Right atrium auricular region (tissue), 2 donors: ENCODE data around the gene RRP15. TPM values are rescaled to one million over a fixed set of nuclear protein-coding genes. Genes with fewer than 3 reads are reported as not detected.

Source experiments
- DNase-seq: peaks from one replicate; pipeline ENCODE4 v3.0.0-alpha.2; 2019; ENCODE audit warnings: low spot score
- H3K27ac ChIP-seq, 2 donors: fragments of 200-600 bp; sonication (generic); 1 replicate in 1 of 2; 2 replicates in 1 of 2; pipeline ENCODE4 v1.5.1; 2016 to 2019
- H3K27me3 ChIP-seq, 2 donors: fragments of 200-600 bp; sonication (generic); one replicate each; pipeline versions ENCODE4 v1.5.1 to v1.6.0; 2017 to 2019
- H3K36me3 ChIP-seq: fragments of 200-600 bp; sonication (generic); one replicate; pipeline ENCODE4 v1.5.1; 2016
- H3K4me1 ChIP-seq, 2 donors: fragments of 200-600 bp; sonication (generic); one replicate each; pipeline versions ENCODE4 v1.5.1 to v1.6.0; 2017 to 2019
- H3K4me3 ChIP-seq, 2 donors: fragments of 200-600 bp; sonication (generic); 1 replicate in 1 of 2; 2 replicates in 1 of 2; pipeline ENCODE4 v1.5.1; 2017 to 2019; ENCODE audit warnings: mild to moderate bottlenecking in 1 of 2, moderate library complexity in 1 of 2
- H3K9me3 ChIP-seq, 2 donors: fragments of 200-600 bp; sonication (generic); one replicate each; pipeline ENCODE4 v1.5.1; 2019
- total RNA-seq, 2 donors: library from RNA; depleted of rRNA; stranded (reverse); fragments of >200 nt; gene quantifications; one replicate each; pipeline ENCODE4 v1.1.0, GENCODE V29; 2016
- TF ChIP-seq, protein P1 (sequence below), 2 donors: fragments of 200-600 bp; sonication (generic); IDR thresholded peaks; one replicate each; pipeline ENCODE4 v1.5.1; 2019; ENCODE audit warnings: antibody characterized with exemption in 2 of 2

Gene RRP15
- total RNA-seq, 2 donors from 2014 or later, result 5.3 to 6.2 TPM

DNA sequence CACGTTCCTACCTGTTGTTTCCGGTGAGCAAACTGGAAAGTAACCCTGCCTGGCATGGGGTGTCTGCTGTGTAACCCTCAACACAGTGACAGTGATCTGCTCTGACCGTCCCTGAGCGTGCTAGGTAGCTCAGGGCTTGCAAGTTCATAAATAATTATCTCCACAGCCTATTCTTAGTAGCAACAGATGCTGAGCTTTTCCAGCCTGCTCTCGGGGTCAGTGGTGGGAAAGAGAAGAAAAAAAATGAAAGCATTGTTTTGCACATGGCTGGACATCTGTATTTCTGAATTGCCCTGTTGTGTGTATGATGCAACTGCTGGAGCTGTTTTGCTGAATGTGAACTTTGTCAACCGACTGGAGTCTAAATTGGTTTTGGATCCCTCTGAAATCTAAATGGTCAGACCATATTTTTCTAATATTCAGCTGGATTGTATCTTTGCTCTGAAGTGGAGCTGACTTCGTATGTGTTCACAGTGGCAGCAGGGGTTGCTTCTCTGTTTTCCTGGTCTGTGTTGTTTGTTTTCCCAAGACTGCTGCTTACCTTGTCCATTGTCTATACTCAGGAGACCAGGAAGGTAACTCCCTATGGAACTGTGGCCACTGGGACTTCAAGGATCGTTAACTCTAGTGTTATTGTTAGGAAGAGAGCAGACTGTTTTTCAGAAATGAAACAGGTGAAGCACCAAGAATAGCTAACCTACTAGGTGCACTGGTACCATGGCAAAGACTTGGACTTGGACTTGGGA, 87.0 kb downstream of the RRP15 start:
- Histone ChIP-seq H3K27me3 (no peaks in the 10 kb centered on the region), H3K9me3 (no peaks in the 10 kb centered on the region), H3K36me3 (no peaks in the 10 kb centered on the region), H3K4me1 (peaks cover 0 to 40% of the 10 kb centered on the region in 2 donors), H3K4me3 (no peak overlapping the region), H3K27ac (peak overlapping the region; percentile 32 to 63)
- TF ChIP-seq, protein P1, sequence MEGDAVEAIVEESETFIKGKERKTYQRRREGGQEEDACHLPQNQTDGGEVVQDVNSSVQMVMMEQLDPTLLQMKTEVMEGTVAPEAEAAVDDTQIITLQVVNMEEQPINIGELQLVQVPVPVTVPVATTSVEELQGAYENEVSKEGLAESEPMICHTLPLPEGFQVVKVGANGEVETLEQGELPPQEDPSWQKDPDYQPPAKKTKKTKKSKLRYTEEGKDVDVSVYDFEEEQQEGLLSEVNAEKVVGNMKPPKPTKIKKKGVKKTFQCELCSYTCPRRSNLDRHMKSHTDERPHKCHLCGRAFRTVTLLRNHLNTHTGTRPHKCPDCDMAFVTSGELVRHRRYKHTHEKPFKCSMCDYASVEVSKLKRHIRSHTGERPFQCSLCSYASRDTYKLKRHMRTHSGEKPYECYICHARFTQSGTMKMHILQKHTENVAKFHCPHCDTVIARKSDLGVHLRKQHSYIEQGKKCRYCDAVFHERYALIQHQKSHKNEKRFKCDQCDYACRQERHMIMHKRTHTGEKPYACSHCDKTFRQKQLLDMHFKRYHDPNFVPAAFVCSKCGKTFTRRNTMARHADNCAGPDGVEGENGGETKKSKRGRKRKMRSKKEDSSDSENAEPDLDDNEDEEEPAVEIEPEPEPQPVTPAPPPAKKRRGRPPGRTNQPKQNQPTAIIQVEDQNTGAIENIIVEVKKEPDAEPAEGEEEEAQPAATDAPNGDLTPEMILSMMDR (IDR thresholded peaks at IDR 0.05), result no peak
- no peak for DNase-seq

DNA sequence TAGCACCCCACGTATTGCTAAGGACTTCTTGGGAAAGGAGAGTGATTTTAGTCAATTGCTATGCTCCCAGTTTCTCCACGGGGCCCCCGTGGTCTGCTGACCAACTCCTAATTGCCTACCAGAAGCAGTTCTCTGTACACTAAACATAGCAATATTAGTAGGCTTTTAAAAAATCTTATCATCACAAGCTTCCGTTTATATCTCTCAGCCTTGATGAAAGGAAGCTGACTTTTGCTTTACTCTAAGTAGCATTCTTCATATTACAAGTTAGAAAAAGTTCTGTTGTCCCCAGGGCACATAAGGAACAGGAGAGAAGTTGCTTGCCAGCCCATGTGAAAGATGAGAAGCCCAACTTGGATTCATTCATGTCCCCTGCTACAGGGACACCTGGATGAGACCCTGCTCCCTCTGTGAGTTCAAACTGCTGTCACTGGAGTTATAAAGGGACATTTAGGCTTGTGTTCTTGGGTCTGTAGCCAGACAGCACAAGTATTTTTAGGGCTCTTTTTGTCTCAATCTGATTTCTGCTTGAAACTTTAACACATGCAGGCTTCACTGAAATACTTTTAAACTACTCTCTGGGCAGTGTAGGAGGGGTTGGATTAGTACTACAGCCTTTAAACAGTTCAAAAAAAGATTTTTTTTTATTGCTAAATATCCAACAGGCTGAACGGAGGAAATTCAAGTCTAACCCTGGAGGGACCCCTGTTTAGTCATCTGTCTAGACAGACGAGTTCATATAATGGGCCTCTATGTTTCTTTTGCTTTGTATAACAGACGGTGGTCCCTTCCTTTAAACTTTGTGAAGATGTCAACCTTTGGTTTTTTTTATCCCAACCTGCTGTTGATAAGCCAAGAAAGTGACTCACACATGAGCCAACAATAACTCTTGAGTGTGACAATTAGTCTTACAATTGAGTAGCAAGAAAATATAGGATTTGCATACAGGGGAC, 89.6 kb downstream of the RRP15 start:
- H3K36me3 ChIP-seq, result no peaks in the 10 kb centered on the region
- DNase-seq, result no peak
- H3K4me1 ChIP-seq, result peaks cover 0 to 40% of the 10 kb centered on the region in 2 donors
- H3K27me3 ChIP-seq, result no peaks in the 10 kb centered on the region
- H3K27ac ChIP-seq, result peak overlapping the region; percentile 14 to 66
- TF ChIP-seq, protein P1 (IDR thresholded peaks at IDR 0.05), result no peak
- H3K4me3 ChIP-seq, result no peak overlapping the region
- no peaks in the 10 kb centered on the region for H3K9me3 ChIP-seq

DNA sequence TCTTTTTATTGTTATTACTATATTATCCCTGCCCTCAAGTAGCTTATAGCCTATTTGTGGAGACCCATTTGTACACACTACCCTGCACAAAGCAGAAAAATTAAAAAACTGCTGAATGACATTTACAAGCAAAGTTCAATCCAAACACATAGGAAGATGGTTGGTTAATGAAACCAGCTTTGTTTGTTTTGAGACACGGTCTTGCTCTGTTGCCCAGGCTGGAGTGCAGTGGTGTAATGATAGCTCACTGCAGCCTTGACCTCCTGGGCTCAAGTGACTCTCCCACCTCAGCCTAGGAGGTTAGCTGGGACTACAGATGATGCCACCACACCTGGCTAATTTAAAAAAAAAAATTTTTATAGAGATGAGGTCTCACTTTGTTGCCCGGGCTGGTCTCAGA, 91.6 kb downstream of the RRP15 start:
- H3K4me1 ChIP-seq, result peaks cover 0 to 37% of the 10 kb centered on the region in 2 donors
- TF ChIP-seq, protein P1 (IDR thresholded peaks at IDR 0.05), result no peak

DNA sequence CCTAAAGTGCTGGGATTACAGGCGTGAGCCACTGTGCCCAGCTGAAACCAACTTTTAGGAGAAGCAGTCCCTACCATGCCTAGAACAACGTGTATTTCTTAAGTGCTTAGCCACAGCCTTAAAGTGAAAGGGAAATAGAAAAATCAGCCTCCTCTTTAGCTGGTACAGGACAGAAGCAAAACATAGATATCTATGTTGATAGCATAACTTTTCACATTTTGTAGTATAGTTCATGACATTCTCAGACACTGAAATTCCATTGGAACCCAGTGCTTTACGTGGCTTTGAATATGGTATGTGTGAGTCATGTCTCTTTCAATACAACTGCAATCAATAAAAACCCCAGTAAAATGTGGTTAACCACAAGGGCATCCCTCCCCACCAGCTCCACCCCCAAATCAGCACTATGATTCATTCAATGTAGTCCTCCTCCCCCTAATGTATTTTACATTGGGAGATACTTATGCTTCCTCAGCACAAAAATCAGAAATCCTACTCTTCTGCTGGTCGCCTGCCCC, 92.1 kb downstream of the RRP15 start:
- H3K36me3 ChIP-seq, result no peaks in the 10 kb centered on the region
- H3K4me3 ChIP-seq, result no peak overlapping the region
- peaks cover 0 to 32% of the 10 kb centered on the region in 2 donors for H3K4me1 ChIP-seq
- H3K27me3 ChIP-seq, result no peaks in the 10 kb centered on the region
- TF ChIP-seq, protein P1 (IDR thresholded peaks at IDR 0.05), result no peak
- DNase-seq, result no peak
- H3K9me3 ChIP-seq, result no peaks in the 10 kb centered on the region
- H3K27ac ChIP-seq, result no peak overlapping the region

More for the DNA sequence above, 91.6 kb downstream of the RRP15 start:
- Histone ChIP-seq H3K9me3 (no peaks in the 10 kb centered on the region), H3K4me3 (no peak overlapping the region), H3K27ac (no peak overlapping the region), H3K27me3 (no peaks in the 10 kb centered on the region), H3K36me3 (no peaks in the 10 kb centered on the region)
- no peak for DNase-seq

DNA sequence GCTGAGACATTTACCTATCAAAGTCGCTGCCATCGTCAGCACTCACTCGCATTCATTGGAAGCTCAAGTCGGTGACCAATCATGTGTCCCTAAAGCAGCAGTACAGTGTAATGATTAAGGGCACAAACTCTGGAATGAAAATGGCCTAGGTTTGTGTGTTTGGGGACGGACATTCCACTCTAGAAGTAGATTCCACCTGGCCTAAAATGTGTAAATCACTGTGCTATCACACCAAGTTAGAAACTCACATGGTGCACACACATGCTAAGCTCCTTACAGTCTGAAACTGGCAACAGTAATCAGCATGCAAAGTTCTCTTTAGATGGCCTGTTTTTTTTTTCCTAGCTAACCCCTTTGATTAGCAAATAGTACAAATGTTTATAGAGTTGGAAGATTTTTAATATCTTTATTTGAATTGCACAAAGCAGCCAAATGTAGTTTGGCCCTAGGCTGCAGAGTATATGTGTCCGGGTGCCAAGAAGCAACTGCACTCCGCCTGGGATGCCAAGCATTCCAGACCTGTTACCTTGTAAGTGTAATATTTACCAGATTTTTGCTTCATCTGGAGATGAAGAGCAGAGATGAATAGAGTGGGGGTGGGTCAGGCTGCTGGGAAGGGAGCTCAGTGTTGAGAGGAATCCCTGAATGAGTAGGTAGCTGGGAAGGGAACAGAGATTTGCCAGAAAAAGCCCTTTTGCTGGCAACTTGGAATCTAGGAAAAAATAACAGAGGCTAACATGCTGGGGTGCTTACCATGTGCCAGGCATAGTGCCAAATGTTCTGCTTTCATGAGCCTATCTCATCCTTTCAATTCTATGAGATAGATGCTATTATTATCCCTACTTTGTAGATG, 95.3 kb downstream of the RRP15 start:
- H3K36me3 ChIP-seq, result no peaks in the 10 kb centered on the region
- H3K9me3 ChIP-seq, result no peaks in the 10 kb centered on the region
- no peak overlapping the region for H3K4me3 ChIP-seq
- no peak overlapping the region for H3K27ac ChIP-seq
- H3K4me1 ChIP-seq, result peaks cover 0 to 7% of the 10 kb centered on the region in 2 donors
- DNase-seq, result no peak
- H3K27me3 ChIP-seq, result no peaks in the 10 kb centered on the region
- TF ChIP-seq, protein P1 (IDR thresholded peaks at IDR 0.05), result no peak
